ENCODE data around the gene SHROOM3. TPM values are rescaled to one million over a fixed set of nuclear protein-coding genes. Genes with fewer than 3 reads are reported as not detected.
A peak's percentile ranks its signal among the peaks of the same experiment; 100 is the strongest.
"Not testable (repeated sequence)": the region's sequence is repeated elsewhere in the genome, so short reads cannot be mapped to it uniquely, and the experiment has no call there.

The SHROOM3 gene
- total RNA-seq, 4 donors from 2014 or later, result 44.4 to 101 (median 88.5) TPM

GRCh38 chr4:76725039-76725438, 290.0 kb downstream of the SHROOM3 start:
- Histone ChIP-seq H3K4me3 (no peak overlapping the region), H3K9me3 (no peaks in the 10 kb centered on the region)
- WGBS, result 88% methylated on average over 2 of the region's 2 CpGs

DNA sequence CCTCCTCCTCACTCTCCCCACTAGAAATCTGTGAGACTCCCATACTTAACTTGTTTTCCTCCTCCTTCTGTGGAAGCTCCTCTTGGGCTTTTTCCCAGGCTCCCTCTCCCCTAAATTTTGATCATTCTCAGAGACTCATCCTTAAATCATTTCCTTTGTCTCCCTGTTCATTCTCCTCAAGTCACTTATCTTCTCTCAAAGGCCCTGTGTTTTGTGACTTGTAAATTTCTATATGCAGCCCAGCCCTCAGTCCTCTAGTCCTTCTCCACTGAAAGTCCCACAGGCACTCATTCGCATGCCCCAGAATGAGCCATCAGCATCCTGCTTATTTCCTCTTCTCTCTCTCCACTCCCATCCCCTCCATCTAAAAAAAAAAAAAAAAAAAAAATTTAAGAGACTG, 291.1 kb downstream of the SHROOM3 start:
- 95% methylated on average over 1 of the region's 1 CpG for WGBS
- DNase-seq (ENCODE audit: extremely low spot score), result no peak
- H3K9me3 ChIP-seq, result no peaks in the 10 kb centered on the region
- no peaks in the 10 kb centered on the region for H3K36me3 ChIP-seq
- intact Hi-C loops (cut with DNase I), result no loop called here
- no peaks in the 10 kb centered on the region for H3K27me3 ChIP-seq
- peaks cover 6 to 34% (median 26%) of the 10 kb centered on the region in 4 donors for H3K4me1 ChIP-seq
- no peak overlapping the region for H3K4me3 ChIP-seq
- peak overlapping the region in 1 of 4 donors; percentile 10 for H3K27ac ChIP-seq (replicated peaks in 1 of 4)
- TF ChIP-seq POLR2A (IDR thresholded peaks at IDR 0.05; ENCODE audit: low read depth) (no peak), EP300 (IDR thresholded peaks at IDR 0.05) (no peak), POLR2AphosphoS5 (IDR thresholded peaks at IDR 0.05) (no peak)
- TF ChIP-seq, protein P1, sequence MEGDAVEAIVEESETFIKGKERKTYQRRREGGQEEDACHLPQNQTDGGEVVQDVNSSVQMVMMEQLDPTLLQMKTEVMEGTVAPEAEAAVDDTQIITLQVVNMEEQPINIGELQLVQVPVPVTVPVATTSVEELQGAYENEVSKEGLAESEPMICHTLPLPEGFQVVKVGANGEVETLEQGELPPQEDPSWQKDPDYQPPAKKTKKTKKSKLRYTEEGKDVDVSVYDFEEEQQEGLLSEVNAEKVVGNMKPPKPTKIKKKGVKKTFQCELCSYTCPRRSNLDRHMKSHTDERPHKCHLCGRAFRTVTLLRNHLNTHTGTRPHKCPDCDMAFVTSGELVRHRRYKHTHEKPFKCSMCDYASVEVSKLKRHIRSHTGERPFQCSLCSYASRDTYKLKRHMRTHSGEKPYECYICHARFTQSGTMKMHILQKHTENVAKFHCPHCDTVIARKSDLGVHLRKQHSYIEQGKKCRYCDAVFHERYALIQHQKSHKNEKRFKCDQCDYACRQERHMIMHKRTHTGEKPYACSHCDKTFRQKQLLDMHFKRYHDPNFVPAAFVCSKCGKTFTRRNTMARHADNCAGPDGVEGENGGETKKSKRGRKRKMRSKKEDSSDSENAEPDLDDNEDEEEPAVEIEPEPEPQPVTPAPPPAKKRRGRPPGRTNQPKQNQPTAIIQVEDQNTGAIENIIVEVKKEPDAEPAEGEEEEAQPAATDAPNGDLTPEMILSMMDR (IDR thresholded peaks at IDR 0.05), result no peak

More at GRCh38 chr4:76725039-76725438, 290.0 kb downstream of the SHROOM3 start:
- intact Hi-C loops (cut with DNase I), result no loop called here
- H3K27ac ChIP-seq (replicated peaks in 1 of 4), result no peak overlapping the region
- no peaks in the 10 kb centered on the region for H3K27me3 ChIP-seq
- no peak for TF ChIP-seq EP300 (IDR thresholded peaks at IDR 0.05)
- no peak for TF ChIP-seq POLR2A (IDR thresholded peaks at IDR 0.05; ENCODE audit: low read depth)
- TF ChIP-seq POLR2AphosphoS5 (IDR thresholded peaks at IDR 0.05), result no peak
- TF ChIP-seq, protein P1 (IDR thresholded peaks at IDR 0.05), result no peak
- no peaks in the 10 kb centered on the region for H3K36me3 ChIP-seq
- DNase-seq (ENCODE audit: extremely low spot score), result no peak
- peaks cover 6 to 41% (median 27%) of the 10 kb centered on the region in 4 donors for H3K4me1 ChIP-seq

- peaks cover 6 to 34% (median 26%) of the 10 kb centered on the region in 4 donors for H3K4me1 ChIP-seq
- intact Hi-C loops (cut with DNase I), result no loop called here
- no peak for DNase-seq (ENCODE audit: extremely low spot score)
- no peaks in the 10 kb centered on the region for H3K27me3 ChIP-seq
- no peaks in the 10 kb centered on the region for H3K9me3 ChIP-seq
- no peak overlapping the region for H3K4me3 ChIP-seq
- no peak overlapping the region for H3K27ac ChIP-seq (replicated peaks in 1 of 4)
- no peaks in the 10 kb centered on the region for H3K36me3 ChIP-seq
- 90% methylated on average over 4 of the region's 5 CpGs for WGBS
- TF ChIP-seq, protein P1 (IDR thresholded peaks at IDR 0.05), result no peak
- no peak for TF ChIP-seq POLR2A (IDR thresholded peaks at IDR 0.05; ENCODE audit: low read depth)
Observed at GRCh38 chr4:76726631-76727030, 291.6 kb downstream of the SHROOM3 start.

GRCh38 chr4:76727934-76728333, 292.9 kb downstream of the SHROOM3 start:
- H3K27me3 ChIP-seq; H3K4me3 ChIP-seq; intact Hi-C loops (cut with DNase I); H3K27ac ChIP-seq (replicated peaks in 1 of 4); H3K9me3 ChIP-seq; DNase-seq (ENCODE audit: extremely low spot score); H3K36me3 ChIP-seq: not testable (repeated sequence)
- WGBS, result 89% methylated on average over 5 of the region's 5 CpGs
- peaks cover 6 to 44% (median 26%) of the 10 kb centered on the region in 4 donors for H3K4me1 ChIP-seq

DNA sequence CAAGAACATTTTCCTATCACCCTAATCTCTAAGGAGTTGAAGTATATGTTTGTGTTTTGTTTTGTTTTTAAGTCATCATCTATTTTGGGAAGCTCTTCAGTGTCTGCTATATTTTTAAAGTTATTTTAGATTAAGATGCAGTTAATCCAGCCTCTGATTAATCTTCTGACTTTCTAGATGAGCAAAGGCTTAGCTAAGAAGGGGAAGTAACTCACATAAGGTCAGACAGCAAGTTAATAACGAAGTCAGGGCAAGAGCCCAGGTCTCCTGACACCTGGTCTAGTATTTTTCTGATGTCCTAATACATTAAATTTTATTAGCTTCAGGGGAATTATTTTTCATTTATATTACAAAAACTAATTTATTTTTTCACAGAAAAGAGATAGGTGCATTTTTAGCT, 294.4 kb downstream of the SHROOM3 start:
- WGBS, result 74% methylated on average over 1 of the region's 1 CpG
- H3K27me3 ChIP-seq, result no peaks in the 10 kb centered on the region
- TF ChIP-seq, protein P1 (IDR thresholded peaks at IDR 0.05), result no peak
- TF ChIP-seq POLR2AphosphoS5 (IDR thresholded peaks at IDR 0.05) (no peak), EP300 (IDR thresholded peaks at IDR 0.05) (no peak), POLR2A (IDR thresholded peaks at IDR 0.05; ENCODE audit: low read depth) (no peak)
- DNase-seq (ENCODE audit: extremely low spot score), result no peak
- no peaks in the 10 kb centered on the region for H3K36me3 ChIP-seq
- no peak overlapping the region for H3K4me3 ChIP-seq
- peak overlapping the region in 3 of 4 donors; percentile 3 to 24 (median 6) for H3K27ac ChIP-seq (replicated peaks in 1 of 4)
- peaks cover 3 to 37% (median 19%) of the 10 kb centered on the region in 4 donors for H3K4me1 ChIP-seq
- intact Hi-C loops (cut with DNase I), result no loop called here
- no peaks in the 10 kb centered on the region for H3K9me3 ChIP-seq

Data from esophagus muscularis mucosa (tissue), 4 donors.